IPS DF 6.9 (cell line): ENCODE measurements around the gene RPRML.
"Not testable (repeated sequence)": the region's sequence is repeated elsewhere in the genome, so short reads cannot be mapped to it uniquely, and the experiment has no call there.

Source experiments
- DNase-seq: peaks from one replicate; pipeline ENCODE4 v3.0.0-alpha.2; 2013; ENCODE audit warnings: low read depth, low spot score
- H3K27ac ChIP-seq: one replicate; pipeline ENCODE4 v1.5.1; 2013; ENCODE audit warnings: low read length, control low read depth
- H3K27me3 ChIP-seq: 2 replicates; pipeline ENCODE4 v1.6.1; 2013; ENCODE audit warnings: mild to moderate bottlenecking, low read length; ENCODE audit not compliant: control insufficient read depth, insufficient read depth
- H3K36me3 ChIP-seq: 2 replicates; pipeline ENCODE4 v1.6.1; 2013; ENCODE audit warnings: low read length; ENCODE audit not compliant: control insufficient read depth, insufficient read depth
- H3K4me1 ChIP-seq: 2 replicates; pipeline ENCODE4 v1.6.1; 2013; ENCODE audit warnings: low read length; ENCODE audit not compliant: control insufficient read depth, insufficient read depth
- H3K4me3 ChIP-seq: 2 replicates; pipeline ENCODE4 v1.5.1; 2013; ENCODE audit warnings: mild to moderate bottlenecking, low read length
- H3K9me3 ChIP-seq: 2 replicates; pipeline ENCODE4 v1.6.1; 2013; ENCODE audit warnings: low read length, inconsistent platforms; ENCODE audit not compliant: control insufficient read depth, insufficient read depth
- WGBS: extraction: QIAGEN DNeasy Blood & Tissue Kit; methylation state at CpG from one replicate; pipeline ENCODE4 v1.1.7; 2013; ENCODE audit warnings: mixed read lengths, missing lambda C conversion rate; ENCODE audit not compliant: insufficient read length, insufficient coverage; 5-methylcytosine and 5-hydroxymethylcytosine counted together

RPRML gene

DNA sequence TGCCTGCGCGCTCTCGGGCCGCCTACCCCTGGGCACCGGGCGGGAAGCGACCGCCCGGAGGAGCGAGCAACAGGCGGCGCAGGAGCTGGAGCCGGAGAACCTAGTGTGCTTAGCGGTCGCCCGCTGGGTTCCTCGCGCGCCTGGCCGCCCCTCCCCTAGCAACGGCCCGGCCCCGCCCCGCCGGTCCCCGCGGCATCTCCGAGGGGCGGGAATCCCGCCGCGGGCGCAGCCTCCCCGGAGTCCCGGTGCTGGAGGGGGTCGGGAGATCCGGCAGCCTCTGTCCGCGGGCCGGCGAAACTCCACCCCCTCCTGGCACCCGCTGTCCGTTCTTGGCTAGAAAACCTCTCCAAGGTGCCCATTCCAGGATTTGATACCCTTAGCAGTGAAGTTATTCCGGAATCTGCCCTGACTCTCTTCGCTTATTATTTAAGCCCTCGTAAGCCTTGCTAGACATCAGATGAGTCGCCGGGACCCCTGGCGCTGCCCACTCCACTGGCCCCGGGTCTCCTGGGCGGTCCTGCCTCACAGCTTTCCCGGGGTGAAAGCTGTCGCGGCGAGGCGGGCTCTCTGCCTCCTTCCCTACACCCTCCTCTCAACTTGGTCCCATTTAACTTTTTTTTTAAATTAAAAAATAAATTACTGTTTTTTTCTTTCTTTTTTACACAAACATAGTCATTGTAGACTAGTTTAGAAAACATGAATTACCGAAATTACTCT, at the start of gene RPRML:
Gene RPRML, minus strand, starts transcription at position 107 of the 717 bp plus-strand sequence. CDS start 246 bp downstream, outside the sequence.
- peaks cover 8% of the 10 kb centered on the region; the same call in 1 of the 2 replicates for H3K27me3 ChIP-seq
- H3K36me3 ChIP-seq, result no peaks in the 10 kb centered on the region; the same call in 1 of the 2 replicates
- H3K4me3 ChIP-seq, result peak within 1 kb of the TSS; percentile 47
- H3K27ac ChIP-seq, result no peak within 1 kb of the TSS
- H3K4me1 ChIP-seq, result peaks cover 5% of the 10 kb centered on the region; the same call in 1 of the 2 replicates
- no CpG with 5 or more reads among the region's 57 CpGs for WGBS
- no peak for DNase-seq
- no peaks in the 10 kb centered on the region for H3K9me3 ChIP-seq

DNA sequence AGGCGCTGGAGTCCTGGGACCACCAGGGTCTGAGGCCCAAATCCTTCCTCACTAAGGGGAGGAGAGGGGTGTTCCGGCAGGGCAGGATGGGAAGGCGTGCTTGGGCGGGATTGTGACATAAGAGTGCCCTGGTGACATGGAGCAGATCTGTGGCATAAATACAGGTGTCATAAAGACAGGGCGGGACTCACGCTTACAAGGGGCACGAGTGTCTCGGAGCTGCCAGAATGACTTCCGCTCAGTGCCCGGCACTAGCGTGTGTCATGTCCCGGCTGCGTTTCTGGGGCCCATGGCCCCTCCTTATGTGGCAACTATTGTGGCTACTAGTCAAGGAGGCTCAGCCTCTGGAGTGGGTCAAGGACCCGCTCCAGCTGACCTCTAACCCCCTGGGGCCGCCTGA, 37.9 kb upstream of the RPRML start:
- not testable (repeated sequence) for H3K9me3 ChIP-seq, DNase-seq, H3K27me3 ChIP-seq, H3K4me1 ChIP-seq, H3K27ac ChIP-seq, H3K4me3 ChIP-seq, H3K36me3 ChIP-seq
- WGBS, result no CpG with 5 or more reads among the region's 15 CpGs

DNA sequence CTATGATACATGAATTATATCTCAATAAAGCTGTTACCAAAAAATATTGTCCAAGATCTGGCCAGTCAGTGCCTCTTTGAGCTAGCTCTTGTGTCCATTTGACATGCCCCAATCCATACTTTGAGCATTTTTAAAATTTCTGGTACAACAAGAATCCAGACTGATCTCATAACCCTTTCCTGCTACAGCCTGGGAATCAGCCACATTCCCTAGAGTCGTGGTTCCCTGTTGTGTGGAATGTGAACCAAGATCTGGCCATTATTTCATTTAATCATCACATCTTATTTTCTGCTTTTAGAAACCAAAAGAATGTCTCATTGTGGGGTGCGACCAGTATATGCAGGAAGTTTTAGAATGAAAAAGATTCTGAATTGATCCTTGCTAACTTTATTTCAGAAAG, 34.3 kb upstream of the RPRML start:
- no CpG with 5 or more reads among the region's 2 CpGs for WGBS
- no peaks in the 10 kb centered on the region for H3K4me1 ChIP-seq
- H3K36me3 ChIP-seq, result no peaks in the 10 kb centered on the region
- no peak for DNase-seq
- no peak overlapping the region for H3K4me3 ChIP-seq
- no peaks in the 10 kb centered on the region for H3K27me3 ChIP-seq
- H3K27ac ChIP-seq, result no peak overlapping the region
- H3K9me3 ChIP-seq, result no peaks in the 10 kb centered on the region

DNA sequence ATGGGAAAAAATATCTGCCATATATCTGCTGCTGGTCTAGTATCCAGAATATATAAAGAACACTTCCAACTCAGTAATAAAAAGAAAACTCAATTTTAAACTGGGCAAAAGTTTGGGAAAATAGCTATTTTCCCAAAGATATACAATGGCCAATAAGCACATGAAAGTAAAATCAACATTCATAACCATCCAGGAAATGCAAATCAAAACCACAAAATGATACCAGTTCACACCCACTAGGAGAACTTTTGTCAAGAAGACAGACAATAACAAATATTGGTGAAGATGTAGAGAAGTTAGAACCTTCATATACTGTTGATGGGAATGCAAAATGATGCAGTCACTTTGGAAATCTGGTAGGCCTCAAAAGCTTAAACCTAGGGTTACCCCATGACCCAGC, 33.4 kb upstream of the RPRML start:
- H3K9me3 ChIP-seq, result no peaks in the 10 kb centered on the region
- no peak overlapping the region for H3K27ac ChIP-seq
- H3K36me3 ChIP-seq, result no peaks in the 10 kb centered on the region
- no peak overlapping the region for H3K4me3 ChIP-seq
- no peaks in the 10 kb centered on the region for H3K27me3 ChIP-seq
- no peak for DNase-seq
- no peaks in the 10 kb centered on the region for H3K4me1 ChIP-seq

DNA sequence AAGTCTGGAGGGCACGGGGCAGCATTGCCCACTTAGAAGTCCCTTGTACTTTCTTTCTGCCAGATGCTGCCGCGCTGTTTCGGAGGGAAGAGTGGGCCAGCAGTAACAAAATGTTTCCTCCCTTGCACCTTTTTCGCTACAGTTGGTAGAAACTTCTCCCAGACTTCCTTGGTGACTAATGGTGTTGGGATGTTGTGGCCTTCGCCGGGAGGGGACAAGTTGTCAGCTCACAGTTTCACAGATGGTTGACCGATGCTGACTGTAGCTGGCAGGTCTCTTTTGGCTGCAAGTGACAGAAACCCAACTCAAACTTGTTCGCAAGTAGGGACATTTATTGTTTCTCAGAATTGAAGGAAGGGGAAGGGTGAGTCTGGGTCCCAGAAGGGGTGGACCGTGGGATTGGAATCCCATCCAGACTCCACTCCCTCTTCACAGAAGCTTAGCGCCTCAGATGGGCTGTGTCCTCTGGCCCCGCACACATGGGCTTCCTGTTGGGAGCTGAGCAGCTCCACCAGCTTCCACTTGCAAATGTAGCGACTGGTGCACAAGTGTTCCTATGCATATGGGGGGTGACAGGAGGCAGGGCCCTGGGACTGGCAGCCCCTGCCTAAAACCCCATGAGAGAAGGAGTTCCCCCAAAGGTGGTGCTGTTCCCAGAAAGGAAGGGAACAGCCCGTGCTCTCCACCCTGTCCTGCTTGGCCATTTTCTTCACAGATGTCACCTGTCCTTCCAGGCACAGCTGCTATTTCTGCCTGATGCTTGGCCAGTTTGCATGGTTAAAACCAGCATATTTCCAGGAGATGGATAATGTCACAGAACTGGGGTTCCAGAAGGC, 30.9 kb upstream of the RPRML start:
- no CpG with 5 or more reads among the region's 14 CpGs for WGBS

DNA sequence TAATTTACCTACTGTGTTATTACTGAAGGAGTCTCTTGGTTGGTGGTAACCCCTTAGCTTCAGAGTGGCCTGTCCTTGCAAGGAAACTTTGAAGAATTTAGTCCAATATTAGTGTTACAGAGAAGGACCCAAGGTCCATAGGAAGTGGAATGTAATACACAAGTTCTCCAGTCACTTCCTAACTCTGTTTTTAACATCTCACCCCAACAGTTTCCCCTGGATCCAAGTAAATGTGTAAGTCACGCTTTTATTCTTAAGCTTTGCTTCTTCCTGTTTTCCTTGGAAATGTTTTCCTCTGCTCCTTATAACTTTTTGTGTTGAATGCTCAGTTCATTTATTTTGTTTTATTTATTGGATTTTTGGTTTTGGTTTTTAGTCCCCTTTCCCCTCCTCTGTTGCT, 25.9 kb upstream of the RPRML start:
- H3K27ac ChIP-seq, result no peak overlapping the region

More for the DNA sequence above, 30.9 kb upstream of the RPRML start:
- H3K27ac ChIP-seq, result no peak overlapping the region
- H3K9me3 ChIP-seq, result no peaks in the 10 kb centered on the region
- H3K36me3 ChIP-seq, result no peaks in the 10 kb centered on the region
- H3K4me1 ChIP-seq, result no peaks in the 10 kb centered on the region
- no peak overlapping the region for H3K4me3 ChIP-seq
- DNase-seq, result no peak
- no peaks in the 10 kb centered on the region for H3K27me3 ChIP-seq

DNA sequence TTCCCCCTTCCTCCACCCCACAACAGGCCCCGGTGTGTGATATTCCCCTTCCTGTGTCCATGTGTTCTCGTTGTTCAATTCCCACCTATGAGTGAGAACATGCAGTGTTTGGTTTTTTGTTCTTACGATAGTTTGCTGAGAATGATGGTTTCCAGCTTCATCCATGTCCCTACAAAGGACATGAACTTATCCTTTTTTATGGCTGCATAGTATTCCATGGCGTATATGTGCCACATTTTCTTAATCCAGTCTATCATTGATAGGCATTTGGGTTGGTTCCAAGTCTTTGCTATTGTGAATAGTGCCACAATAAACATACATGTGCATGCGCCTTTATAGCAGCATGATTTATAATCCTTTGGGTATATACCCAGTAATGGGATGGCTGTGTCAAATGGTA, 24.8 kb upstream of the RPRML start:
- H3K4me1 ChIP-seq, H3K4me3 ChIP-seq, H3K9me3 ChIP-seq, DNase-seq, H3K27ac ChIP-seq, H3K36me3 ChIP-seq, H3K27me3 ChIP-seq: not testable (repeated sequence)
- no CpG with 5 or more reads among the region's 5 CpGs for WGBS

More for the DNA sequence above, 25.9 kb upstream of the RPRML start:
- no peak for DNase-seq
- no peaks in the 10 kb centered on the region for H3K27me3 ChIP-seq
- no peaks in the 10 kb centered on the region for H3K36me3 ChIP-seq
- no peaks in the 10 kb centered on the region for H3K4me1 ChIP-seq
- H3K4me3 ChIP-seq, result no peak overlapping the region
- WGBS, result no CpG with 5 or more reads among the region's 1 CpG
- H3K9me3 ChIP-seq, result no peaks in the 10 kb centered on the region

DNA sequence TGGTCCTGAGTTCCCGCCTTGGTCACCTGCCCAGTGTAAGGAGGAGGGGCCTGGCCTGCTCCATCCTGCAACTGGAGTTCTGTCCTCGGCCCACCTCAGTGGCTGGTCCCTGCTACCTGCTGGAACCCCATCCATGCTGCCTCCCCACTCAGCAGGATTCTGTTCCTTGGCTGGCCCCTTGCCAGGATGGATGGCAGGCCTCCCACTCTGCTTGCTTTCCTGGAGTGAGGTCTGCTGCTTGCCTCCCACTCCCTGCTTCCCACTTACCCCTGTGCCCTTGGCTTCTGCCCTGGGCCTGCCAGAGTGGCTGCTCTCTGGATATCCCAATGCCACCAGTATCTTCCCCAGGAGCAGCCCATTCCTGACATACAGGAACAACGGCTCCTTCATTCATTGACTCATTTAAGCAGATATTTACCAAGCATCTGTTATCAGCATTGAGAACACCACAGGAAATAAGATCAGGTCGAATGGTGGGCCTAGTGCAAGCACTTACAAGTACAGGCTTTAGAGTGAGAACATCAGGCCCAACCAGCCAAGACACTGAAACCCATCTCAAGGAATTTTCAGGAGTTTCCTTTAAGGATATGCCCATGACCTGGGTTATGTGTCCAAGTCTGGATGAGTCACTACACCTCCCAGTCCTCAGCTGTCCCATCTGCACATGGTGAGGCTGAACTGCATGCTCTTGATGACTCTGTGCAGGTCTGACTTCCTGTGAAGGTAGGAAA, 17.0 kb upstream of the RPRML start:
- H3K27ac ChIP-seq, result no peak overlapping the region
- H3K36me3 ChIP-seq, result no peaks in the 10 kb centered on the region
- no peaks in the 10 kb centered on the region for H3K9me3 ChIP-seq
- no peak for DNase-seq
- no CpG with 5 or more reads among the region's 4 CpGs for WGBS
- H3K4me3 ChIP-seq, result no peak overlapping the region
- H3K4me1 ChIP-seq, result no peaks in the 10 kb centered on the region
- no peaks in the 10 kb centered on the region for H3K27me3 ChIP-seq

DNA sequence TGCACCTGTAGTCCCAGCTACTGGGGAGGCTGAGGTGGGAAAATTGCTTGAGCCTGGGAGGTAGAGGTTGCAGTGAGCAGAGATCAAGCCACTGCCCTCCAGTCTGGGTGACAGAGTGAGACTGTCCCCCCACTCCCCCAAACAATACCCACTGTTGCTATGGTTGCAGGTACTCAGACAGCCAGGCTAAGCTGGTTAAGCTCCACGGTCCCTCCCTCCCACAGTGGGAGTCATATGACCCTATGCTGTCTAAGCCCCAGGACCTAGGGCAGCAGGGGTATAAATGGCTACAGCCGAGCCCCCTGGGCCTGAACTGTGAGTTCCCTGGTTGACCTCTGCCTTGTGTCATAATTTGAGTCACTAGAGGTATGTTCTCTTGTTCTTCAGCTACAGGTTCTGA, 15.9 kb upstream of the RPRML start:
- DNase-seq, result no peak
- H3K4me3 ChIP-seq, result no peak overlapping the region
- no peak overlapping the region for H3K27ac ChIP-seq
- H3K36me3 ChIP-seq, result no peaks in the 10 kb centered on the region
- WGBS, result no CpG with 5 or more reads among the region's 2 CpGs
- H3K9me3 ChIP-seq, result no peaks in the 10 kb centered on the region
- H3K27me3 ChIP-seq, result no peaks in the 10 kb centered on the region
- H3K4me1 ChIP-seq, result no peaks in the 10 kb centered on the region

DNA sequence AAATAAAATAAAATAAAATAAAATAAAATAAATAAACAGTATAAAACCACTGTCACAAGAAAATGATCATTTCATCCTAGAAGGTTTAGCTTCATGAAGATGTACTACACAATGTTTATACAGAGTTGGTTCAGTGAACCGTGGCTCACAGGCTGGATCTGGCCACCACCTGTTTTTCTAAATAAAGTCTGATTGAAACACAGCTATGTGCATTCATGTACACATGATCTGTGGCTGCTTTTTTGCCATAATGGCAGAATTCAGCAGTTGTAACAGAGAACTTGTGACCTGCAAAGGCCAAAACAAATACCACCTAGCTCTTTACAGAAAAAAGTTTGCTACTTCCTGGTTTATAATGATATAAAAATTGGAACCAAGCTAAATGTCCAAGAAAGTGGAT, 12.6 kb upstream of the RPRML start:
- no peaks in the 10 kb centered on the region for H3K4me1 ChIP-seq
- H3K36me3 ChIP-seq, result no peaks in the 10 kb centered on the region
- H3K27ac ChIP-seq, result no peak overlapping the region
- H3K4me3 ChIP-seq, result no peak overlapping the region
- H3K27me3 ChIP-seq, result no peaks in the 10 kb centered on the region
- no peak for DNase-seq
- H3K9me3 ChIP-seq, result no peaks in the 10 kb centered on the region
- no CpG with 5 or more reads among the region's 1 CpG for WGBS
